ENCODE data around the gene FAM81A. TPM values are rescaled to one million over a fixed set of nuclear protein-coding genes. Genes with fewer than 3 reads are reported as not detected.
A peak's percentile ranks its signal among the peaks of the same experiment; 100 is the strongest.

The FAM81A gene
- total RNA-seq, 3 donors from 2014 or later (not counting 1 experiment from before 2014, with no cell fraction given) = 1.0 TPM; not detected in 2

- H3K27me3 ChIP-seq (ENCODE audit: control insufficient read depth, insufficient read depth, low read length) = no peaks in the 10 kb centered on the region
- no peaks in the 10 kb centered on the region for H3K36me3 ChIP-seq (ENCODE audit: control insufficient read depth, insufficient read depth, low read length)
- peaks cover 8 to 12% of the 10 kb centered on the region in 2 donors for H3K4me1 Mint-ChIP-seq
- H3K4me3 Mint-ChIP-seq = peak overlapping the region; percentile 32
- no peak for TF ChIP-seq CTCF (IDR thresholded peaks at IDR 0.05)
- no peaks in the 10 kb centered on the region for H3K36me3 Mint-ChIP-seq
- ATAC-seq (no peak), DNase-seq (no peak)
- no peak overlapping the region for H3K27ac Mint-ChIP-seq
- H3K4me3 ChIP-seq (ENCODE audit: low read length) = no peak overlapping the region
- intact Hi-C loops (cut with micrococcal nuclease) = no loop called here
- no peak overlapping the region for H3K27ac ChIP-seq (ENCODE audit: low read length)
- H3K9me3 ChIP-seq (ENCODE audit: control insufficient read depth, insufficient read depth, low read length) = no peaks in the 10 kb centered on the region
- WGBS (ENCODE audit: insufficient coverage) = 100% methylated on average over 1 of the region's 1 CpG
- no peaks in the 10 kb centered on the region for H3K9me3 Mint-ChIP-seq
- peaks cover 9% of the 10 kb centered on the region for H3K4me1 ChIP-seq (ENCODE audit: control insufficient read depth, insufficient read depth, low read length)
- H3K27me3 Mint-ChIP-seq (ENCODE audit: low read depth in 2 of 2) = peaks cover 5 to 23% of the 10 kb centered on the region in 2 donors
Measured at GRCh38 chr15:59447367-59447766, 9.4 kb downstream of the FAM81A start.

- no peaks in the 10 kb centered on the region for H3K36me3 Mint-ChIP-seq
- H3K4me1 Mint-ChIP-seq = peaks cover 8 to 12% of the 10 kb centered on the region in 2 donors
Measured at GRCh38 chr15:59448871-59449270, 10.9 kb downstream of the FAM81A start.

GRCh38 chr15:59453474-59454215 lies 15.7 kb downstream of the FAM81A start:
- Mint-ChIP-seq H3K9me3 (no peaks in the 10 kb centered on the region), H3K4me1 (no peaks in the 10 kb centered on the region), H3K36me3 (no peaks in the 10 kb centered on the region), H3K27ac (no peak overlapping the region), H3K4me3 (no peak overlapping the region), H3K27me3 (ENCODE audit: low read depth in 2 of 2) (no peaks in the 10 kb centered on the region)
- ATAC-seq (no peak), DNase-seq (no peak)
- Histone ChIP-seq H3K36me3 (ENCODE audit: control insufficient read depth, insufficient read depth, low read length) (no peaks in the 10 kb centered on the region), H3K27ac (ENCODE audit: low read length) (no peak overlapping the region), H3K4me3 (ENCODE audit: low read length) (no peak overlapping the region), H3K27me3 (ENCODE audit: control insufficient read depth, insufficient read depth, low read length) (no peaks in the 10 kb centered on the region), H3K4me1 (ENCODE audit: control insufficient read depth, insufficient read depth, low read length) (no peaks in the 10 kb centered on the region), H3K9me3 (ENCODE audit: control insufficient read depth, insufficient read depth, low read length) (no peaks in the 10 kb centered on the region)
- no peak for TF ChIP-seq CTCF (IDR thresholded peaks at IDR 0.05)
- 100% methylated on average over 2 of the region's 2 CpGs for WGBS (ENCODE audit: insufficient coverage)
- intact Hi-C loops (cut with micrococcal nuclease) = no loop called here

More at GRCh38 chr15:59448871-59449270, 10.9 kb downstream of the FAM81A start:
- TF ChIP-seq CTCF (IDR thresholded peaks at IDR 0.05) = no peak
- H3K4me3 ChIP-seq (ENCODE audit: low read length) = no peak overlapping the region
- no peak overlapping the region for H3K4me3 Mint-ChIP-seq
- H3K27me3 Mint-ChIP-seq (ENCODE audit: low read depth in 2 of 2) = peaks cover 1 to 18% of the 10 kb centered on the region in 2 donors
- no peaks in the 10 kb centered on the region for H3K27me3 ChIP-seq (ENCODE audit: control insufficient read depth, insufficient read depth, low read length)
- intact Hi-C loops (cut with micrococcal nuclease) = no loop called here
- H3K9me3 Mint-ChIP-seq = no peaks in the 10 kb centered on the region
- ATAC-seq = no peak
- H3K27ac ChIP-seq (ENCODE audit: low read length) = no peak overlapping the region
- peaks cover 9% of the 10 kb centered on the region for H3K4me1 ChIP-seq (ENCODE audit: control insufficient read depth, insufficient read depth, low read length)
- no peaks in the 10 kb centered on the region for H3K36me3 ChIP-seq (ENCODE audit: control insufficient read depth, insufficient read depth, low read length)
- H3K9me3 ChIP-seq (ENCODE audit: control insufficient read depth, insufficient read depth, low read length) = no peaks in the 10 kb centered on the region
- no peak overlapping the region for H3K27ac Mint-ChIP-seq
- DNase-seq = no peak

- Mint-ChIP-seq H3K27me3 (ENCODE audit: low read depth in 2 of 2) (peaks cover 0 to under 1% of the 10 kb centered on the region in 2 donors), H3K27ac (no peak overlapping the region)
Measured at GRCh38 chr15:59456114-59456513, 18.1 kb downstream of the FAM81A start.

More at GRCh38 chr15:59456114-59456513, 18.1 kb downstream of the FAM81A start:
- TF ChIP-seq CTCF (IDR thresholded peaks at IDR 0.05) = no peak
- H3K4me1 Mint-ChIP-seq = no peaks in the 10 kb centered on the region
- DNase-seq (no peak), ATAC-seq (no peak)
- no peaks in the 10 kb centered on the region for H3K4me1 ChIP-seq (ENCODE audit: control insufficient read depth, insufficient read depth, low read length)
- no peak overlapping the region for H3K4me3 Mint-ChIP-seq
- no peaks in the 10 kb centered on the region for H3K36me3 ChIP-seq (ENCODE audit: control insufficient read depth, insufficient read depth, low read length)
- no peaks in the 10 kb centered on the region for H3K9me3 ChIP-seq (ENCODE audit: control insufficient read depth, insufficient read depth, low read length)
- no peak overlapping the region for H3K27ac ChIP-seq (ENCODE audit: low read length)
- H3K36me3 Mint-ChIP-seq = no peaks in the 10 kb centered on the region
- intact Hi-C loops (cut with micrococcal nuclease) = no loop called here
- WGBS (ENCODE audit: insufficient coverage) = 79% methylated on average over 8 of the region's 8 CpGs
- no peaks in the 10 kb centered on the region for H3K9me3 Mint-ChIP-seq
- H3K4me3 ChIP-seq (ENCODE audit: low read length) = no peak overlapping the region
- H3K27me3 ChIP-seq (ENCODE audit: control insufficient read depth, insufficient read depth, low read length) = no peaks in the 10 kb centered on the region
